OCI-LY1 (cell line): ENCODE measurements around the gene YTHDF2.
A peak's percentile ranks its signal among the peaks of the same experiment; 100 is the strongest.
"Not testable (repeated sequence)": the region's sequence is repeated elsewhere in the genome, so short reads cannot be mapped to it uniquely, and the experiment has no call there.

Source experiments
- H2AFZ ChIP-seq: fragments of 200-600 bp; sonication (generic), shearing (Covaris generic); 2 replicates; pipeline ENCODE4 v1.6.0; 2014; ENCODE audit warnings: antibody characterized with exemption, mild to moderate bottlenecking, low read length
- H3F3A ChIP-seq: fragments of 200-600 bp; sonication (generic), shearing (Covaris generic); 2 replicates; pipeline ENCODE4 v1.6.0; 2014; ENCODE audit warnings: mild to moderate bottlenecking, antibody characterized with exemption, low read length, moderate library complexity; ENCODE audit not compliant: insufficient read depth
- H3K27ac ChIP-seq: fragments of 200-600 bp; sonication (generic); 2 replicates; pipeline ENCODE4 v1.5.1; 2014; ENCODE audit warnings: low read length, mixed run types, mild to moderate bottlenecking, low read depth; ENCODE audit not compliant: poor library complexity, severe bottlenecking
- H3K27me3 ChIP-seq: fragments of 200-600 bp; sonication (generic); 2 replicates; pipeline ENCODE4 v1.6.0; 2014; ENCODE audit warnings: antibody characterized with exemption, mild to moderate bottlenecking, low read length, moderate library complexity; ENCODE audit not compliant: insufficient read depth
- H3K36me3 ChIP-seq: fragments of 200-600 bp; sonication (generic); 2 replicates; pipeline ENCODE4 v1.6.1; 2014; ENCODE audit warnings: mild to moderate bottlenecking, antibody characterized with exemption, low read length, moderate library complexity, mixed read lengths; ENCODE audit not compliant: insufficient read depth
- H3K4me1 ChIP-seq: fragments of 200-600 bp; sonication (generic); 2 replicates; pipeline ENCODE4 v1.5.1; 2014; ENCODE audit warnings: mild to moderate bottlenecking, low read length, moderate library complexity; ENCODE audit not compliant: insufficient read depth, severe bottlenecking
- H3K4me2 ChIP-seq: fragments of 200-600 bp; sonication (generic), shearing (Covaris generic); 2 replicates; pipeline ENCODE4 v1.6.1; 2014; ENCODE audit warnings: low read length
- H3K4me3 ChIP-seq: fragments of 200-600 bp; sonication (generic); 2 replicates; pipeline ENCODE4 v1.5.1; 2014; ENCODE audit warnings: low read length, low read depth, mild to moderate bottlenecking, mixed read lengths; ENCODE audit not compliant: poor library complexity, severe bottlenecking
- H3K79me2 ChIP-seq: fragments of 200-600 bp; shearing (Covaris generic); 2 replicates; pipeline ENCODE4 v1.6.1; 2016; ENCODE audit warnings: mixed run types, low read length, mixed read lengths; ENCODE audit not compliant: insufficient read depth
- H3K9ac ChIP-seq: fragments of 200-600 bp; sonication (generic), shearing (Covaris generic); 2 replicates; pipeline ENCODE4 v1.6.1; 2014; ENCODE audit warnings: mild to moderate bottlenecking, low read length, mixed read lengths
- H3K9me2 ChIP-seq: fragments of 200-600 bp; sonication (generic), shearing (Covaris generic); 2 replicates; pipeline ENCODE4 v1.6.1; 2014; ENCODE audit warnings: low read depth, mild to moderate bottlenecking, low read length, mixed read lengths
- H3K9me3 ChIP-seq: fragments of 200-600 bp; shearing (Covaris generic); 2 replicates; pipeline ENCODE4 v1.6.1; 2014; ENCODE audit warnings: low read length, mixed read lengths
- H4K20me1 ChIP-seq: fragments of 200-600 bp; sonication (generic), shearing (Covaris generic); 2 replicates; pipeline ENCODE4 v1.6.0; 2016; ENCODE audit warnings: mild to moderate bottlenecking, low read length; ENCODE audit not compliant: insufficient read depth
- EZH2 ChIP-seq: fragments of 200-600 bp; sonication (generic), shearing (Covaris generic); IDR thresholded peaks from 2 replicates; pipeline ENCODE4 v1.8.0; 2017; ENCODE audit warnings: borderline replicate concordance, mixed run types, mild to moderate bottlenecking, antibody characterized with exemption, low read length, moderate library complexity, mixed read lengths
- TF ChIP-seq, protein P1 (sequence below): fragments of 200-600 bp; sonication (generic), shearing (Covaris generic); IDR thresholded peaks from 2 replicates; pipeline ENCODE4 v1.5.1; 2017; ENCODE audit warnings: mild to moderate bottlenecking, antibody characterized with exemption, low read length, moderate library complexity, mixed read lengths

YTHDF2 gene

DNA sequence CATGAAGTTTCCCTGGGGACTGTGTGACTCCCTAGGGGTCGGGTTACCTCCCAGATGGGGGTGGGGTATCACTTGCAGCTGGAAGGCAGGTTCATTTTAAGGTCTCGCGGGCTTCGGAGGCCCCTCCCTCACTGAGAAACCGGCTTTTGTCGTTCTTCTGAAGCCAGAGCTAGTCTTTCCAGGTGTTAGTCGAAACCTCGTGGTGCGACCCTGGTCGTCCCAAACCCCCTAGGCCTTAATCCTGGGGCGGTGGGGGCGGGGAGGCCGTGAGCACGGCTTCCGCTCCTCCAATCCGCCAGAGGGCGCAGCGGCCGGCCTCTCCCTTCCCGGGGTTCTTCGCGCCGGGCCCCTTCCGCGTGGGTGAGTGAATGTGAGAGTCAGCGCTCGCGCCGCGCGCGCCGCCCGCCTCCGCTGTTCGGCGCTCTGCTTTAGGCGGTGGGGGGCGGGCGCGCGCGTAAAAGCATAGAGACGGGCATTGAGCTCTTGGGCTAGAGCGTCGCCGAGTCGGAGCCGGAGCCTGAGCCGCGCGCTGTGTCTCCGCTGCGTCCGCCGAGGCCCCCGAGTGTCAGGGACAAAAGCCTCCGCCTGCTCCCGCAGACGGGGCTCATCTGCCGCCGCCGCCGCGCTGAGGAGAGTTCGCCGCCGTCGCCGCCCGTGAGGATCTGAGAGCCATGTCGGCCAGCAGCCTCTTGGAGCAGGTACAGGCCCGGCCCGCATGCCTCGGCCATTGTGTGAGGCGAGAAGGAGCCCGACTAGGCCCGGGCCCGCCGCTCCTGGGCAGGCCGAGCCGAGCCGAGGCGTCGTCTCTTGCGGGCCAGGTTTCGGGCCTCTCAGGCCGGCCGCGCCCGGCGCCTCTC, at the start of gene YTHDF2:
Gene YTHDF2 (plus strand): TSS at position 491 of the 857 bp plus-strand sequence. CDS start 181 bp downstream, at position 672.
- H3F3A ChIP-seq: no peaks in the 10 kb centered on the region
- H4K20me1 ChIP-seq: 0 out of 2 replicates have a peak, but pooled peaks cover 3% of the 10 kb centered on the region
- H3K9me2 ChIP-seq: no peaks in the 10 kb centered on the region
- peaks cover 43% of the 10 kb centered on the region for H3K79me2 ChIP-seq
- peak within 1 kb of the TSS; percentile 78 for H3K27ac ChIP-seq
- H3K4me2 ChIP-seq: peak within 1 kb of the TSS; percentile 89
- H3K9me3 ChIP-seq: no peaks in the 10 kb centered on the region
- peak within 1 kb of the TSS; percentile 89 for H3K4me3 ChIP-seq
- H3K27me3 ChIP-seq: no peaks in the 10 kb centered on the region
- TF ChIP-seq, protein P1, sequence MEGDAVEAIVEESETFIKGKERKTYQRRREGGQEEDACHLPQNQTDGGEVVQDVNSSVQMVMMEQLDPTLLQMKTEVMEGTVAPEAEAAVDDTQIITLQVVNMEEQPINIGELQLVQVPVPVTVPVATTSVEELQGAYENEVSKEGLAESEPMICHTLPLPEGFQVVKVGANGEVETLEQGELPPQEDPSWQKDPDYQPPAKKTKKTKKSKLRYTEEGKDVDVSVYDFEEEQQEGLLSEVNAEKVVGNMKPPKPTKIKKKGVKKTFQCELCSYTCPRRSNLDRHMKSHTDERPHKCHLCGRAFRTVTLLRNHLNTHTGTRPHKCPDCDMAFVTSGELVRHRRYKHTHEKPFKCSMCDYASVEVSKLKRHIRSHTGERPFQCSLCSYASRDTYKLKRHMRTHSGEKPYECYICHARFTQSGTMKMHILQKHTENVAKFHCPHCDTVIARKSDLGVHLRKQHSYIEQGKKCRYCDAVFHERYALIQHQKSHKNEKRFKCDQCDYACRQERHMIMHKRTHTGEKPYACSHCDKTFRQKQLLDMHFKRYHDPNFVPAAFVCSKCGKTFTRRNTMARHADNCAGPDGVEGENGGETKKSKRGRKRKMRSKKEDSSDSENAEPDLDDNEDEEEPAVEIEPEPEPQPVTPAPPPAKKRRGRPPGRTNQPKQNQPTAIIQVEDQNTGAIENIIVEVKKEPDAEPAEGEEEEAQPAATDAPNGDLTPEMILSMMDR: peak; percentile 95
- TF ChIP-seq EZH2: no peak
- H3K9ac ChIP-seq: peak within 1 kb of the TSS; percentile 91
- H3K4me1 ChIP-seq: peaks cover 33% of the 10 kb centered on the region
- peak within 1 kb of the TSS; percentile 97 for H2AFZ ChIP-seq
- peaks cover 37% of the 10 kb centered on the region for H3K36me3 ChIP-seq

GRCh38 chr1:28691627-28692026, 45.1 kb upstream of the YTHDF2 start:
- not testable (repeated sequence) for H3K9me3 ChIP-seq, H3K4me2 ChIP-seq, H3K4me1 ChIP-seq, H3F3A ChIP-seq, H3K4me3 ChIP-seq, H3K27me3 ChIP-seq, H4K20me1 ChIP-seq, H3K79me2 ChIP-seq, H3K9ac ChIP-seq, H3K27ac ChIP-seq, H3K9me2 ChIP-seq, H2AFZ ChIP-seq
- H3K36me3 ChIP-seq: peaks cover 30% of the 10 kb centered on the region

- Histone ChIP-seq H3K9me3 (no peaks in the 10 kb centered on the region), H3K9ac (no peak overlapping the region), H3K36me3 (peaks cover 39% of the 10 kb centered on the region), H3F3A (no peaks in the 10 kb centered on the region), H3K4me3 (no peak overlapping the region), H3K27ac (no peak overlapping the region), H3K4me2 (no peak overlapping the region), H3K4me1 (no peaks in the 10 kb centered on the region), H3K79me2 (no peaks in the 10 kb centered on the region), H3K9me2 (no peaks in the 10 kb centered on the region), H2AFZ (no peak overlapping the region), H3K27me3 (no peaks in the 10 kb centered on the region), H4K20me1 (no peaks in the 10 kb centered on the region)
- TF ChIP-seq, protein P1: no peak
- no peak for TF ChIP-seq EZH2
Measured at GRCh38 chr1:28703629-28704028, 33.1 kb upstream of the YTHDF2 start.
